NOMO-1 treated with dmso at 0.1 percent for 144 hours (cell line): Measurements from ENCODE around the gene FOSB.

Source experiments
- DNase-seq: peaks from one replicate; lab custom pipeline; 2025; ENCODE audit not compliant: unreplicated experiment; lab: John Stamatoyannopoulos, UW

FOSB gene

GRCh38 chr19:45442408-45442777, 25.4 kb upstream of the FOSB start:
- DNase-seq, result no peak

- DNase-seq, result peak; percentile 79
These were observed 24.9 kb upstream of the FOSB start for GRCh38 chr19:45442778-45443461.

DNA sequence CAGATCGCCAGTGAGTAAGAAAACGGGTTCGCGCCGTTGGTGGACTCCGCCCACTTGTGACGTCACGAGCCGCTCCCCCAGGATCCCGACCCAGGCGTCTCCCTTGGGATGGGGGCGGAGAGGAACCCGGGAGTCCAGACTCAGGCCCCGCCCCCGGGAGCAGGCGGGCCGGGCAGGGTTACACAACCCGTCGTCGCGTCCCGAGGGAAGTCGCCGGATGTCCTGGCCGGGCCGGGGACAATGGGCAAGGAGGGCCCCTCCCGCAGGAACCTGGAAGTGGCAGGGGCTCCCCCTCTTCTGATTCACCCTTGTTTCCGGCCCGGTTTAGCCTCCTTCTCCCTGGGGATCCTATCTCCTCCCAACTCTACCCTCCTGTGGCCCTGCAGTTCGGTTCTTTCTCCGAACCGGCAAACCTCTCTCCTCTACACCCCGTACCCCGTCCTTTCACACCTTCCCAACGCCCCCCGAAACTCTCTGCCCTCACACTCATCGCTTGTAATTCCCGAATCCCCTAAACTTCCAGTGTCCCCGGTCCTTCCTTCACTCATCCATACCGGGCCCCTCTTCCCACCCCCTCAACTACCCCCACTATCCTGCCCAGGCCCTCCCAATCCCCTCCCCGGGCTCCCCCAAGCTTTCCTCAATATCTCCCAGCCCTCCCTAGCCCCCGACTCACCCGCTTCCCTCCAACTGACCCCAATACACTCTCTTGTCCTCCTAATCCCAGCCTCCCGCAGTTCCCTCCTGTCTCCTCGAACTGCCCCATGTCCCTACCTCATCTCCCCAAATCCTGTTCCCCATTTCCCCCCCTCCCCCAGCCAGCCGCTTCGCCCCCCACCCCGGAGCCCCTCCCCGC, 24.1 kb upstream of the FOSB start:
- DNase-seq, result no peak

GRCh38 chr19:45444318-45445041, 23.3 kb upstream of the FOSB start:
- DNase-seq, result peak; percentile 44

GRCh38 chr19:45445139-45445538, 22.7 kb upstream of the FOSB start:
- no peak for DNase-seq

DNA sequence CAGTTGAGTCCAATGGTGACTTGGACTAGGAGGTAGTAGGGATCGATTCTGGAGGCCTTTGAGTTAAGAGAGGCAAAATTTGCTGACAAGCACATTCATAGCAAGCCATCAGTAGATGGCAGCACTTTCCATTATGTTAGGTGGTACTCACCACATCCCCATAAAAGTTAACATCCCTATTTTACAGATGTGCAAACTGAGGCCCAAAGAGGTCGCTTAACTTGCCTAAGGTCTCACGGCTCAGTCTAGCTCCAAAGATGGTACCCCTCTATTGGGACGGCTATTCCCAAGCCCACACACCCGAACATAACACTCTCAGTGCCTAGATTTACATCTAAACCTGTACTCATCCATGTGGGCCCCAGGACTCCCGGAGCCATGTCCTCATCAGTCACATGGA, 21.5 kb upstream of the FOSB start:
- DNase-seq, result no peak

DNA sequence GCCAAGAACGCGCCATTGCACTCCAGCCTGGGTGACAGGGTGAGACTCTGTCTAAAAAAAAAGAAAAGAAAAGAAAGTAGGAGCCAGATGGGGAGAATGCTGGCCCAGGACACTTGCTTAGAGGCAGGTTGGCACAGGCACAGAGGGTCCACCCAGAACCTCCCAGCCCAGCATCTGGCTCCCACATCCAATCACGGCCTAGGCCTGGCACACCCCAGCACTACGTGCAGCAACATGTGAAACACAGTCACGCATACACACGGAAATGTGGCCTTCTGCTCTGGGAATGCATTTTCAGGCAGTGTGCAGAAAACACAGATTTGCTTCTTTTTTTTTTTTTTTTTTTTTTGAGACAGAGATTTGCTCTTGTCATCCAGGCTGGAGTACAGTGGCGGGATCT, 20.9 kb upstream of the FOSB start:
- no peak for DNase-seq

DNA sequence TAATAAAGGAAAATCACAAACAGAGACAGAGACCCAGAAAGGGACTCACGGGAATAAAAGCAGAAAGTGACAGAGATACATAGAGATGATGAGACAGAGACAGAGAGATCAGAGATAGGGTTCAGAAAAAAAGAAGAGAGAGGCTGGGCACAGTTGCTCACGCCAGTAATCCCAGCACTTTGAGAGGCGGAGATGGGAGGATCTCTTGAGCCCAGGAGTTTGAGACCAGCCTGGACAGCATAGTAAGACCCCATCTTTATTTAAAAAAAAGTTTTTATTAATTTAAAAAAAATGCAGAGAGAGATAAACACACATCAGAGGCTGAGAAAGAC, 19.4 kb upstream of the FOSB start:
- DNase-seq, result no peak

- DNase-seq, result no peak
These were observed 18.9 kb upstream of the FOSB start for GRCh38 chr19:45448887-45449299.

DNA sequence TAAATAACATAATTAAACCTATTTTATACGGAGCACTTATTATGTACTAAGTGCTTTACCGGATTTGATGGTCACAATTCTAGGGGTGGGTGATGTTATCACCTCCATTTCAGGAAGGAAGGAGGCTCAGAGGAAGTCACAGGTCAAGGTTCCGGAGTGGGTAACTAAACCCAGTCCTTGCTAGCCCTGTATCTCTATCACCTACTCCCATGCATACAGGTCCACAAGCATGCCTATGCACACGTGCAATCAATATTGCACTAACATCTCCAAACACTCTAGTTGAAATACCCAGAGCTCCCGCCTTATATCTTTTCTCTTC, 17.8 kb upstream of the FOSB start:
- no peak for DNase-seq

GRCh38 chr19:45451131-45451849, 16.5 kb upstream of the FOSB start:
- DNase-seq, result no peak

DNA sequence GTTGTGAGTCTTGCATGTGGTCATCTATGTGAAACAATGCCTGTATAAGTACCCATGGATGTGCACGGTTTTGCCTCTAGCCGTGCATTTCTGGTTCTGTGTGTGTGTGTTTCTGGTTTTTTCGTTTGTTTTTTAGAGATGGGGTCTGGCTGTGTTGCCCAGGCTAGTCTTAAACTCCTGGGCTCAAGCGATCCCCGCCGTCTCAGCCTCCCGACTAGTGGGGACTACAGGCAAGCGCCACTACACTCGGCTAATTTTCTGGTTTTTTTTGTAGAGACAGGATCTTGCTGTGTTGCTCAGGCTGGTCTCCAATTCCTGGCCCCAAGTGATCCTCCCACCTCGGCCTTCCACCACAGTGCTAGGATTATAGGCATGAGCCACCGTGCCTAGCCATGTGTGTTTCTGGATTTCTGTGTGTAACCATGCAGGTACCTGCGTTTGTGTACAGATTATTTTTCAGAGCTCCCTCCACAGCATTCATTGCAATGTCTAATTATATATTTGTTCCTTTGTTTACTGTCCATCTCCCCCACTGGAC, 15.9 kb upstream of the FOSB start:
- no peak for DNase-seq

- peak; percentile 79 for DNase-seq
These were observed 11.9 kb upstream of the FOSB start for GRCh38 chr19:45455707-45456499.

GRCh38 chr19:45456500-45456815, 11.3 kb upstream of the FOSB start:
- no peak for DNase-seq

DNA sequence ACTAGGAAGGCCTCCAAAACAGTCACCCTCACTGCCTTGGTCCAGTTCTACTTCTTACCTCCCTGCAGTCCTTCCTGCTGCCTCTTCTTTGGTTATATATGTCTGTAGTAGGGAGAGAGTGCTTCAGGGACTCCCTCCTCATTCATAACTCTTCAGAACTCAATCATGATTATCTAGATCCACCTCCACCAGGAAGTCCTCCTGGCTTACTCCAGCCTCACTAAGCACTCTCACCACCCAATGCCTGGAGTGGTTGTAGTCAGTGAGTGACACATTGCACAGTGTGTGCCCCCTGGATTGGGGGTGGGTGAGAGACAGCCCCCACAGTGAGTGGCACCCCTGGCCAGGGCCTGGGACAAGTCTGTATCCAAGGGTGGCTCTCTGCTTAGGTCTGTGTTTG, 10.0 kb upstream of the FOSB start:
- no peak for DNase-seq

DNA sequence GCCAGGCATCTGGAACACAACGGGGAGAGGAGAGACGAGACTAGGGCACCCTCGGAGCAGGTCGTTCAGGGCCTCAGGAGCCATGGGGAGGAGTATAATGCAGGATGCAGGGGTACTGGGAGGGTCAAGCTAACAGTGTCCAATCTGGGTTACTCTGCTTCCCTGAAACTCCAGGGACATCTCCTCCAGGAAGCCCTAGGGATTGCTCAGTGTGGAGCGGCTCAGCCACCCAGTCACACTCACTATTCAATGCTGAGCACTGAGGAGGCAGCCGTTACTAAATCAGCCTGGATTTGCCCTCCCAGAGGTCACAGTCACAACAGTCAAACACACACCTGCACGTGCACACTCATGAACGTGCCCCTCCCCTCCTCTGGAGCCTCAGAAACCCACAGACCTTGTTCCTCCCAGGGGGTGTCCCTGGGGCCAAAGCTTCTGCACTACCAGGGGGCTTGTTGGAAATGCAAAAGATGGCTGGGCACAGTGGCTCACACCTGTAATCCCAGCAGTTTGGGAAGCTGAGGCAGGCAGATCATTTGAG, 6.9 kb upstream of the FOSB start:
- no peak for DNase-seq

DNA sequence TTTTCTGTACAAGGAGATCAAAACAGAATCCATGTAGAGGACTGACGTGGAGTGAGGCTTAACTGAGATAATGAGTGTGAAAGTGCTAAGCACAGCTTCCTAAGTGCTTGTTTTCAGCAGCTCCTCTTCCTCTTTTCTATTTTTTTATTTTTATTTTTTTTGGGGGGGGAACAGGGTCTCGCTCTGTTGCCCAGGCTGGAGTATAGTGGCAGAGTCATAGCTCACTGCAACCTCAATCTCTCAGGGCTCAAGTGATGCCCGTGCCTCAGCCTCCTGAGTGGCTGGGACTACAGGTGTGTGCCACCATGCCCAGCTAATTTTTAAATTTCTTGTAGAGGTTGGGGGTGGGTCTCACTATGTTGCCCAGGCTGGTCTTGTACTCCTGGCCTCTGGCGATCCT, 5.6 kb upstream of the FOSB start:
- no peak for DNase-seq

DNA sequence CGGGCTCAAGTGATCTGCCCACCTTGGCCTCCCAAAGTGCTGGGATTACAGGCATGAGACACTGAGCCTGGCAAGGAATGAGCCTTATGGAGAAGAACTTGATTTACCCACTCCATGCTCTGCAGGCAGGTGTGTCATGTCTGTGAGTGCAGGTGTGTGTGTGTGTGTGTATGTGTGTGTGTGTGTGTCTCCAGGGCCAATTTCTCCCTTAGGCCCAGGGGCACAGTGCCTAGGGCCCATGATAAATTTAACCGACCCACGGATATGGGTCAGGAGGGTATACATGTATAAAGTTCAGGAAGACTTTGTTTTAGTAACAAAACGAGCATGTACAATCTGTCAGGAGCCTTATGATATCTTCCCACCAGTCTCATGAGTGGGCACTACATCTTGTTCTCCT, 4.6 kb upstream of the FOSB start:
- no peak for DNase-seq

- DNase-seq, result no peak
These were observed 3.5 kb upstream of the FOSB start for GRCh38 chr19:45464274-45464673.

DNA sequence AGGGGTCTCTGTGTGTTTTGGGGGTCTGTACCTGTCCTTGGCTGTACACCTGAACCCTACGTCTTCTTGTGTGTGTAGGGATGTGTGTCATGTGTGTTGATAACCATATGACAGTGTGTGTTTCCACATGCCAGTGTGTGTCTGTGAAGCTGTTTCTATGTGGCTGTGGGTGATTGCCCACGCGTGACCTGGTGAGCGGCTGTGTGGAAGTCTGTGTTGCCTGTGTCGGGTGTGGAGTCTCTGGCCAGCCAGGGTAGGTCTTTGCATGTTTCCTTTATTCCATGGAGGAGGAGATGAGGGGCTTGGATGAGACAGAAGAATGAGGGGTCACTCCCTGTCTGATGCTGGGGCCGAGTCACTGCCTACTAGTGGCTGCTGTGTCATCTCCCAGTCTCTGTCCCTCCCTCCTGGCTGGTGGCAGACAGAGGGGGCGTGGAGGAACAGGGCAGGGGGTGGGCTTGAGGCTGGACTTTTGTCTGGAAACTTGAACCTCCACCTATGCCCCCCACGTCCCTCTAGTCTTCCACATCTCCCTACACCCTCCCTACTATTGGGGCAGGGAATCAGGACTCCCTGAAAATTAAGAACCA, 2.8 kb upstream of the FOSB start:
- DNase-seq, result no peak
